Neural crest cell (in vitro differentiated cells): ENCODE results near the gene URB1. TPM values are rescaled to one million over a fixed set of nuclear protein-coding genes. Genes with fewer than 3 reads are reported as not detected.
"Not testable (repeated sequence)": the region's sequence is repeated elsewhere in the genome, so short reads cannot be mapped to it uniquely, and the experiment has no call there.

Experiments
- DNase-seq: peaks from one replicate; pipeline ENCODE4 v3.0.0; 2021; ENCODE audit warnings: low read depth, mixed read lengths, low spot score
- H3K27ac Mint-ChIP-seq: one replicate; pipeline ENCODE4 v1.8.0; 2021; ENCODE audit warnings: mild to moderate bottlenecking, mixed read lengths; ENCODE audit not compliant: unreplicated experiment
- H3K27me3 Mint-ChIP-seq: 2 replicates; pipeline ENCODE4 v1.8.0; 2021; ENCODE audit warnings: low read depth, mild to moderate bottlenecking, mixed read lengths
- H3K36me3 Mint-ChIP-seq: 2 replicates; pipeline ENCODE4 v1.8.0; 2021; ENCODE audit warnings: low read depth, mild to moderate bottlenecking, mixed read lengths
- H3K4me1 Mint-ChIP-seq: 2 replicates; pipeline ENCODE4 v1.8.0; 2021; ENCODE audit warnings: mixed read lengths
- H3K4me3 Mint-ChIP-seq: one replicate; pipeline ENCODE4 v1.8.0; 2021; ENCODE audit warnings: mild to moderate bottlenecking, mixed read lengths
- H3K9me3 Mint-ChIP-seq: 2 replicates; pipeline ENCODE4 v1.8.0; 2021; ENCODE audit warnings: mixed read lengths
- long read RNA-seq: library from polyadenylated mRNA; unstranded; transcript quantifications from one replicate; pipeline ENCODE4 v2.0.0, GENCODE V29; 2020
- total RNA-seq: library from RNA; stranded (reverse); gene quantifications from 2 replicates; pipeline ENCODE4 v1.2.1, GENCODE V29; 2021
- TF ChIP-seq, protein P1 (sequence below): fragments of 200-600 bp; sonication (generic); conservative IDR thresholded peaks from 2 replicates; pipeline ENCODE4 v1.5.0; 2021; ENCODE audit warnings: antibody characterized with exemption, mild to moderate bottlenecking

URB1 gene, protein sequence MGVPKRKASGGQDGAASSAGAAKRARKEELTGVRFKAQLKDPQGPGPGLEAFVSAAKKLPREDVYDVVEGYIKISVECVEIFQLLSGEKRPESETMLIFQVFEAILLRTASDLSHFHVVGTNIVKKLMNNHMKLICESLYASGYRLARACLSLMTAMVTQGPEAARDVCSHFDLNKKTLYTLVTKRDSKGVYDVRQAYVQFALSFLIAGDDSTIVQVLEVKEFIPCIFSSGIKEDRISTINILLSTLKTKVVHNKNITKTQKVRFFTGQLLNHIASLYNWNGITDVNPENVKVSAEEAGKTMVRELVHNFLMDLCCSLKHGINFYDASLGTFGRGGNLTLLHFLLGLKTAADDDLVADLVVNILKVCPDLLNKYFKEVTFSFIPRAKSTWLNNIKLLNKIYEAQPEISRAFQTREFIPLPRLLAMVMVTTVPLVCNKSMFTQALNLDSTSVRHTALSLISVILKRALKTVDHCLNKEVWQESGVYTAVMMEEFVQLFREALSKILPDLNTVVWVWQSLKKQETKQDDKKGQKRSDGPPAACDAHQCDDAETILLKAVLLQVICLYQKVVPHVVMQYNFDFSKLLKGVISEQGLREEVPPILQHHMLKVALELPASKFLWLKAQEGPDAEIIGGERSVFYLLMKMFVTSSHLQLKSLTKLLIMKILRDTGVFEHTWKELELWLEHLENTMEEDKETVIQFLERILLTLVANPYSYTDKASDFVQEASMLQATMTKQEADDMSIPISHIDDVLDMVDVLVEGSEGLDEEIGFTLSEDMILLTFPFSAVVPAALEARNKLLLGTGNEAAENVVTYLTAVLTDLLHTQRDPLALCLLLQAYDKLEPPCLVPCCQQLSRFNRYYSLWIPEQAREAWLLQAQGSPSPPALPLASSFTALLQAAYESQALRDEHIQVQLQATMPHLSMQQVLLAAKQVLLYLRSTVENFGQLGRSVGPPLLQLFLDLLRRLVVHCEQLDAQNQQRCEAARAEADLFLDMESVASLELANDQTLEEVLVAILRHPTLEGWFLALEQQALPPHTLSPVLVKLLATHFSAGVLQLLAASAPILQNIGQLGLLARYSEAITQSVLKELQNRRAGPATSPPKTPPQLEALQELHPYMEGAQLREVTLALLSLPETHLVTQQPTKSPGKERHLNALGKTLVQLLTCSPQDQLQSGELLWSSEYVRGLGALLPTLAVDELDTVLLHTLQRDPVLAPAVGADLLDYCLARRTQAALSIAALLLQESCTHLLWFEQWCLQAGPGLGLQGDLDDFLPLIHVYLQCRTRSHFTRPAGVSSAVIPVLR (N-terminal part only)
- total RNA-seq, result 22.2 and 23.1 TPM in 2 replicates
- long read RNA-seq, partial matches to known transcripts, result 5 of 6 reads
- long read RNA-seq, other reads (novel, unspliced or antisense), result 1 of 6 reads

DNA sequence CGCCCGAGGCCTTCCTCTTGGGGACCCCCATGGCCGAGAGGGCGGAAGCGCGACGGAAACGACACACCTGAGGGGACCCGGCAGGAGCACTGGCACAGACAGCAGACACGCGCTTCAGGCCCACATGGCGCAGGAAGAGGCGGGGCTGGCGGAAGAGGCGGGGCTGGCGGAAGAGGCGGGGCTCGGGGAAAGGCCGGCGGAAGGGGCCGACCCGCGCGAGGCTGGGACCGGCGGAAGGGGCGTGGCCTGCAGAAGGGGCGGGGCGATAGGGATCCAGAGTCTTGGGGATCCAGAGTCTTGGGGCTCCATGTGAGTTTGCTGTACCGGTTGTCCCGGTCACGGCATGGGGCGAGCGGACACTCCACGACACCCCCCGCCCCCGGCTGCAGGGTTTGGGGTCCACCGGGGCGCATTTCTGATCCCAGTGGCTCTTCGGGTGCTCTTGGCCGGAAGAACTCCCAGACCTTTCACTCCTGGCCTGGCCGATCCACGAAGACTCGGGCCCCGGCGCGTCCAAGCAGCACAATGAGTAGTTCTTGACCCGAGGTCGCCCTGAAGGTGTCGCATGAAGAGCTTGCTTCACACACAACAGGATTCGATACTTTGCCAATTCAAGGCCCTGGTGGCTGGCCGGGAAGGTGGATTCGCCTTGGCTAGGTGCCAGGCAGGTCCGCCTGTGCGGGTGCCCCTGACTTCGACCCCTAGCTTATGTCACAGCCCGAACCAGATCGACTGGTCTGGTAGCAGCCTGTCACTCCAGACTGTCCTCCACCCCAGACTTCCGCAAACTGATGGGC is at the start of gene URB1:
Gene URB1, minus strand, starts transcription at position 133 of the 797 bp plus-strand sequence. Its CDS starts 102 bp downstream, at position 31.
- DNase-seq, result peak; percentile 75
- peaks cover 11% of the 10 kb centered on the region for H3K36me3 Mint-ChIP-seq
- peaks cover 28% of the 10 kb centered on the region for H3K27me3 Mint-ChIP-seq
- peak within 1 kb of the TSS; percentile 89 for H3K4me3 Mint-ChIP-seq
- no peak within 1 kb of the TSS for H3K27ac Mint-ChIP-seq
- H3K4me1 Mint-ChIP-seq, result peaks cover 16% of the 10 kb centered on the region
- TF ChIP-seq, protein P1, sequence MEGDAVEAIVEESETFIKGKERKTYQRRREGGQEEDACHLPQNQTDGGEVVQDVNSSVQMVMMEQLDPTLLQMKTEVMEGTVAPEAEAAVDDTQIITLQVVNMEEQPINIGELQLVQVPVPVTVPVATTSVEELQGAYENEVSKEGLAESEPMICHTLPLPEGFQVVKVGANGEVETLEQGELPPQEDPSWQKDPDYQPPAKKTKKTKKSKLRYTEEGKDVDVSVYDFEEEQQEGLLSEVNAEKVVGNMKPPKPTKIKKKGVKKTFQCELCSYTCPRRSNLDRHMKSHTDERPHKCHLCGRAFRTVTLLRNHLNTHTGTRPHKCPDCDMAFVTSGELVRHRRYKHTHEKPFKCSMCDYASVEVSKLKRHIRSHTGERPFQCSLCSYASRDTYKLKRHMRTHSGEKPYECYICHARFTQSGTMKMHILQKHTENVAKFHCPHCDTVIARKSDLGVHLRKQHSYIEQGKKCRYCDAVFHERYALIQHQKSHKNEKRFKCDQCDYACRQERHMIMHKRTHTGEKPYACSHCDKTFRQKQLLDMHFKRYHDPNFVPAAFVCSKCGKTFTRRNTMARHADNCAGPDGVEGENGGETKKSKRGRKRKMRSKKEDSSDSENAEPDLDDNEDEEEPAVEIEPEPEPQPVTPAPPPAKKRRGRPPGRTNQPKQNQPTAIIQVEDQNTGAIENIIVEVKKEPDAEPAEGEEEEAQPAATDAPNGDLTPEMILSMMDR, result no peak
- peaks cover 6% of the 10 kb centered on the region for H3K9me3 Mint-ChIP-seq

DNA sequence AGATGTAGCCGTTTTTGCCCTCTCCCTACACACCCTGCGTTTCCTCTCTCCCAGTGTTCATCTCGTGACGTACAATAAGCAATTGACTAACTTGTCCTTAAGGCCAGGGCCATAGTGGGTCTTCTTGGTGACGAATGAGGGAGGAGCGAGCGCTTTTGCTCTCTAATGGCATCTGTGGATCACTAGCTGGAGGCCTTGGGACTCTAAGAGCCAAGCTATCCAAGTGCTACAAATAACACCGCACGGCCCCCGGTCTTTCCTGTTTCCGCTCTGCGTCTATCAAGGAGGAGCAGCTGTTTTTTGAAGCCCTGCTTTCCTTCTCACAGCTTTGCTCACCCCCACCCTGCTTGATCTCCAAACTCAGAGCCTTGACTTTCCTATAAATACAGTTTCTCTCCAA is 44.9 kb upstream of the URB1 start:
- Mint-ChIP-seq H3K9me3 (peaks cover 5% of the 10 kb centered on the region), H3K27me3 (no peaks in the 10 kb centered on the region), H3K4me3 (no peak overlapping the region), H3K4me1 (no peaks in the 10 kb centered on the region), H3K27ac (peak overlapping the region; percentile 54), H3K36me3 (no peaks in the 10 kb centered on the region)
- TF ChIP-seq, protein P1, result no peak
- no peak for DNase-seq

DNA sequence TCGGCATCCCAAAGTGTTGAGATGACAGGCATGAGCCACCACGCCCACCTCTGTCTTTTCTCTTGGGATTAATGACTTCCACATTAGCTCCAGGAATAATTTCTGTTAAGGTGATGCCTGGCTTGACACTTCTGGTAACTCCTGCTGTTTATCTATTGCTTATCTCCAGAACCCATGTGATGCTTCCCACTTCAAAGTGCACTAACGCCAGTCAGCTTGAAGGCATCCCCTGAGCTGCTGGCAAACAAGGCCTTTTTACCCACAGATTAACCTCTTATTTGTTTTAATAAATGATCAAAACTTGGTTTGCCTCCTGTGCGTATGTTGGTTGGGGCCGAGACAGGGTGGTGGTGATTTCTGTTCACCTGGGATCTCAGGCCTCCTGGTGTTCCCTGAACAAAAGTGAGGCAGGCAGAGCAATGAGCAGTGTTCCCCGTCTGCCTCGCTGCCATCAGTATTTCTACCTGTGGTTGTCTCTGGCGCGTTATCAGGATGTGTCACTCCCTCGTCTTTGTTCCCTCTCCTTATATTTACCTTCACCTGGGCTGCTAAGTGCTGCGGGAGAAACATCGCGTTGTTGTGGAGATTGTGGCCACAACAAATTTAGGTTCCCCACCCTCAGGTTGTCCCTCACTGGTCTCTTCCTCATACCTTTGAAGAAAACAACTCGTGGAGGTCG is 40.3 kb upstream of the URB1 start:
- peak overlapping the region; percentile 14 for H3K27ac Mint-ChIP-seq
- DNase-seq, H3K36me3 Mint-ChIP-seq, H3K4me3 Mint-ChIP-seq, H3K4me1 Mint-ChIP-seq, H3K9me3 Mint-ChIP-seq, H3K27me3 Mint-ChIP-seq: not testable (repeated sequence)

DNA sequence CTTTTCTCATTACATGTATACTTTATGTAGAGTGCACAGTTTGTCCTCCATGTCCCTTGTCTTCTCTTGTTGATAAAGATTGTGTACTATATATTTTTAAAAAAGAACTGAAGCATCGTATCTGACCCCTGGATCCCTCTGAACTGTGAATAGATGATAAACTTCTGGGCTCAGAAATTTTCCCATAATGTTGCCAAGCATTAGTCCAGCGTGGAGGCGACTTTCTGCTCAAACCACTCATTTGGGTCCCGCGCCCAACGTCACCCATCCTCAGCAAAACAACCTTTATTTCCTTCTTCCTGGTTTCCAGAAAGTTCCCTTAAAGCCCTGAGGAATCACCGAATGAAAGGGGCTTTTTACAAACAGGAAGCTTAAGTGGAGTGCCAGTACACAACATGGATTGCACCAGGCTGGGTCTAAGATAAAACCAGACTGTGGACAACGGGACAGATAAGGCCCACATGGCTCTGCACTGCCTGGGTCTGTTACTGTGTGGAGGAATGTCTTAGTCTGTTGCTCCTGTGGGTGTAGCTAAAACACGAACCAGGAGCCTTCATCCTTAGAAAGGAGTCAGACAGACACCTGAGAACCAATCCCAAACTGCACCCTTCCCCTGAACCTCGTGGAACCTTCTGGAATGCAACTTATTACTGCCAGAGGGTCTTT is 35.3 kb upstream of the URB1 start:
- Mint-ChIP-seq H3K4me1 (no peaks in the 10 kb centered on the region), H3K9me3 (peaks cover 3% of the 10 kb centered on the region), H3K4me3 (no peak overlapping the region), H3K27me3 (peaks cover 6% of the 10 kb centered on the region), H3K27ac (no peak overlapping the region), H3K36me3 (peaks cover under 1% of the 10 kb centered on the region)
- DNase-seq, result no peak
- TF ChIP-seq, protein P1, result no peak
